Ovary (tissue), 9 donors: ENCODE results near the gene S100A13. TPM values are rescaled to one million over a fixed set of nuclear protein-coding genes. Genes with fewer than 3 reads are reported as not detected.

Experiments
- DNase-seq, 5 donors: peaks; one replicate each; pipeline ENCODE4 v3.0.0-alpha.2; 2019 to 2020
- H3K27ac ChIP-seq, 2 donors: fragments of 200-600 bp; one replicate each; pipeline versions ENCODE4 v1.5.1 to v1.8.0; 2019 to 2022
- H3K27me3 ChIP-seq: fragments of 200-600 bp; one replicate; pipeline ENCODE4 v1.8.0; 2022
- H3K36me3 ChIP-seq: fragments of 200-600 bp; sonication (generic); one replicate; pipeline ENCODE4 v1.5.1; 2019
- H3K4me1 ChIP-seq: one replicate; pipeline ENCODE4 v1.8.1; 2013; ENCODE audit warnings: mild to moderate bottlenecking, moderate library complexity; ENCODE audit not compliant: insufficient read depth
- H3K4me3 ChIP-seq: fragments of 200-600 bp; sonication (generic); one replicate; pipeline ENCODE4 v1.5.1; 2017
- H3K9me3 ChIP-seq, 2 donors: fragments of 200-600 bp in 1 of 2; sonication (generic) in 1 of 2; one replicate each; pipeline versions ENCODE4 v1.5.1 to v1.8.1; 2013 to 2019; ENCODE audit warnings: mild to moderate bottlenecking in 1 of 2, moderate library complexity in 1 of 2
- EP300 ChIP-seq: sonication (generic); formaldehyde crosslinking; IDR thresholded peaks from one replicate; pipeline ENCODE4 v1.6.1; 2017; ENCODE audit warnings: antibody characterized with exemption
- POLR2A ChIP-seq: fragments of 450-650 bp; IDR thresholded peaks from one replicate; pipeline ENCODE4 v1.6.1; 2017; ENCODE audit warnings: antibody characterized with exemption, mild to moderate bottlenecking, moderate library complexity
- WGBS, 3 donors: extraction: QIAGEN DNeasy Blood & Tissue Kit in 1 of 3; methylation state at CpG; one replicate each; pipeline versions ENCODE4 v1.1.5 to v1.1.7; 2013 to 2017; 5-methylcytosine and 5-hydroxymethylcytosine counted together
- intact Hi-C, 4 donors: fragments of 100-400 bp; cut with DNase I; formaldehyde crosslinking; loops; one replicate each; pipeline versions ENCODE4 v1.11.0 to v1.15.1; 2022 to 2023
- polyA plus RNA-seq, 2 donors: library from polyadenylated mRNA; stranded (reverse); fragments of 200-250 nt in 1 of 2; fragments of 350-450 nt in 1 of 2; fragmentation: Illumina TruSeq in 1 of 2; extraction: RNeasy Lipid Tissue Mini Kit (QIAGEN cat#74804) in 1 of 2; gene quantifications; one replicate each; pipeline ENCODE4 v1.2.3, GENCODE V29; 2013 to 2014
- total RNA-seq, 7 donors: library from RNA; depleted of rRNA in 2 of 7; stranded (reverse); fragments of >200 nt in 2 of 7; fragmentation: NEBNext Ultra II Directional in 3 of 7; extraction: Animal tissue kit (Norgen Biotek cat#: 25700) in 3 of 7; gene quantifications; one replicate each; pipeline versions ENCODE4 v1.1.0 to v1.2.4, GENCODE V29; 2016 to 2023
- TF ChIP-seq, protein P1 (sequence below), 3 donors: fragments of 450-650 bp in 2 of 3; fragments of 200-600 bp in 1 of 3; IDR thresholded peaks; one replicate each; pipeline versions ENCODE4 v1.5.1 to v1.8.0; 2016 to 2022; ENCODE audit warnings: antibody characterized with exemption in 3 of 3, mild to moderate bottlenecking in 1 of 3
- donor health status: DM: no; HTN: no; CAD: no; lungs with moderate emphysema.
- donor health status: DM: no; HTN: no; CAD: no.
- donor health status: Bipolar disorder and iron deficiency.
- donor health status: DM: yes; HTN: yes; CAD: no.
- donor health status: DM: no; HTN: no; CAD: no.
- donor health status: DM: yes; HTN: yes; CAD: no.

Gene S100A13
- total and polyA plus RNA-seq, 9 donors, result 73.2 to 560 (median 125) TPM

DNA sequence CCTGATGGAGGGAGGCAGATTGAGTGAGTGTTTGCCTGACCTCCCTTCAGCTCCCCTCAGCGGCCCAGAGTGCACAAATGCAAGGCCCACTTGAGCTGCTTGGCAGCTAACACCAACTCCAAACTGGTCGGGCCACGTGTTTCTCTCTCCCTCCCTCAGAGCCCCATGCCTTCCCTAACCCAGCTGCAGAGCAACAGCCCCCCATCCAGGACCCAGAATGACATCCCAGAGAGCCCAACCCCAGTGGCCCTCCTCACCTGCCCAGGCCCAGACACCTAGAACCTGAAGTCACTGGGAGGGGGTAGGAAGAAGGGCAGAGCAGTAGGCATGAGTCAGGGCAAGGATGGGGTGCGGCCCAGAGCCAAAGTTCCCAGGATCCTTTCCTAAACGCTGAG, 10.4 kb downstream of the S100A13 start:
- Histone ChIP-seq H3K4me3 (no peak overlapping the region), H3K4me1 (peaks cover 11% of the 10 kb centered on the region), H3K9me3 (no peaks in the 10 kb centered on the region), H3K27ac (no peak overlapping the region), H3K36me3 (no peaks in the 10 kb centered on the region), H3K27me3 (no peaks in the 10 kb centered on the region)
- TF ChIP-seq, protein P1, sequence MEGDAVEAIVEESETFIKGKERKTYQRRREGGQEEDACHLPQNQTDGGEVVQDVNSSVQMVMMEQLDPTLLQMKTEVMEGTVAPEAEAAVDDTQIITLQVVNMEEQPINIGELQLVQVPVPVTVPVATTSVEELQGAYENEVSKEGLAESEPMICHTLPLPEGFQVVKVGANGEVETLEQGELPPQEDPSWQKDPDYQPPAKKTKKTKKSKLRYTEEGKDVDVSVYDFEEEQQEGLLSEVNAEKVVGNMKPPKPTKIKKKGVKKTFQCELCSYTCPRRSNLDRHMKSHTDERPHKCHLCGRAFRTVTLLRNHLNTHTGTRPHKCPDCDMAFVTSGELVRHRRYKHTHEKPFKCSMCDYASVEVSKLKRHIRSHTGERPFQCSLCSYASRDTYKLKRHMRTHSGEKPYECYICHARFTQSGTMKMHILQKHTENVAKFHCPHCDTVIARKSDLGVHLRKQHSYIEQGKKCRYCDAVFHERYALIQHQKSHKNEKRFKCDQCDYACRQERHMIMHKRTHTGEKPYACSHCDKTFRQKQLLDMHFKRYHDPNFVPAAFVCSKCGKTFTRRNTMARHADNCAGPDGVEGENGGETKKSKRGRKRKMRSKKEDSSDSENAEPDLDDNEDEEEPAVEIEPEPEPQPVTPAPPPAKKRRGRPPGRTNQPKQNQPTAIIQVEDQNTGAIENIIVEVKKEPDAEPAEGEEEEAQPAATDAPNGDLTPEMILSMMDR (IDR thresholded peaks at IDR 0.05), result no peak
- TF ChIP-seq EP300, result no peak
- TF ChIP-seq POLR2A, result no peak
- no peak for DNase-seq
- 63 to 76% (median 65%) methylated on average over 5 of the region's 5 CpGs for WGBS, 3 donors
- intact Hi-C loops, result loop anchor here in 1 of 4 donors (5.0 kb wide), 1 partner anchor 35 kb away; no protein-coding TSS in a partner anchor

DNA sequence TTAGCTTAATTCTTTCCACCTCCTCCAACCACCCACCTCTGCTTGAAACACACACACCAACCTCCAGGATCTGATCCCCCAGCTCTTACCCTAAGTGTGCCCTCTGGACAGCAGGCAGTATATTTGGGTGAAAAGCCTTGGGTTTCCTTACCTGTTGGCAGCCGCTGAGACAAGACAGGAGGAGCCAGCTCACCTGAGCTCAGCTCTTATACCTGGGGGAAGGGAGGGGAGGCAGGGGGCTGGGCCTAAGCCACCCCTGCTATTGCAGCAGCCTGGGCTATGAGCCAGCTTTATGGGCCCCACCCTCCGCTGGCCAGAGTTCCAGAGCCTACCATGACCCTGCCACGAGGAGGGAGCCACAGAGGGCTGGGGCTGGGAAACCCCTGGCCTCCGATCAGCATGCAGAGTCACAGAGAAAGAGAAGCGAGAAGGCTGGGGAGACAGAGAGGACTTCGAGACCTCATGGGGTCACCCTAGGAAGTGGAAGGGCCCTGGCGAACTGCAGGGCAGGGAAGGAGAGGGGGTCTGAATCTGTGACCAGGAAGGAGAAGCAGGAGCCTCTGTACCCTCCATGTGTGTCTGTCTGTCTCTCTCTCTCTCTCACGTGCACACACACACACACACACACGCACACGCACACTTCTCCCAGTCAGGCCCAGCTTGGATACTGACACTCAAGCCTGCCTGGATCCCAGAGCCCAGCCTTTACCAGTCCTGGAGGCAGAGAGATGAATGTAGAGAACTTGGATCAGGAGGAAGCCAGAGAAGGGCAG, 11.0 kb downstream of the S100A13 start, which contains the start of gene S100A14:
Gene S100A14 (minus strand): TSS at position 182 of the 773 bp plus-strand sequence. CDS start 467 bp downstream, outside the sequence.
- TF ChIP-seq POLR2A, result no peak
- TF ChIP-seq, protein P1 (IDR thresholded peaks at IDR 0.05), result no peak
- no peak for TF ChIP-seq EP300
- Histone ChIP-seq H3K4me3 (no peak within 1 kb of the TSS), H3K27me3 (no peaks in the 10 kb centered on the region), H3K27ac (no peak within 1 kb of the TSS), H3K4me1 (peaks cover 11% of the 10 kb centered on the region), H3K9me3 (no peaks in the 10 kb centered on the region), H3K36me3 (no peaks in the 10 kb centered on the region)
- 74 to 79% (median 79%) methylated on average over 9 to 10 of the region's 10 CpGs for WGBS, 3 donors
- peak in 2 of 5 donors; percentile 57 to 63 for DNase-seq
- intact Hi-C loops, result loop anchor here in 1 of 4 donors (5.0 kb wide), 1 partner anchor 34 kb away; no protein-coding TSS in a partner anchor

DNA sequence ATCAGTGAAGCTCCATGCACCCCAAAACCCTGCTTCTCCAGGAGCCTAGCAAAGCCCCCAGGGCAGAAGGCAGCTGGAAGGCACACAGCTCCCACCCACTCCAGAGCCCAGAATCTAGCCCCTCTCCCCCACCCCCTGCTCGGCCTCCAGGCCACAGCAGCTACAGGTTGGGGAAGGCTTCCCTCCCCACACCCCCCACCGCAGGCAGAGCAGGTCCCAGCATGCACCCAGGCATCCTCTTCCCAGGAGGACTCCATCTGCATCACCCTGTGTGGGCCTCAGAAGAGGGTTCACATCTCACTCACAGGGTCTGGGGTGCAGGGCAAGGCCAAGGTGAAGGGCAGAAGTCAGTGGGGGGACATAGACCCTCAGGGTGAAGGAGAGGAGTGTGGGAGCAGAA, 11.9 kb downstream of the S100A13 start:
- H3K27me3 ChIP-seq, result no peaks in the 10 kb centered on the region
- no peaks in the 10 kb centered on the region for H3K36me3 ChIP-seq
- no peaks in the 10 kb centered on the region for H3K9me3 ChIP-seq
- no peak overlapping the region for H3K4me3 ChIP-seq
- 83 to 100% (median 88%) methylated on average over 1 to 2 of the region's 2 CpGs for WGBS, 3 donors
- peaks cover 16% of the 10 kb centered on the region for H3K4me1 ChIP-seq
- TF ChIP-seq, protein P1 (IDR thresholded peaks at IDR 0.05), result no peak
- no peak for TF ChIP-seq POLR2A
- TF ChIP-seq EP300, result no peak
- intact Hi-C loops, result loop anchor here in 1 of 4 donors (5.0 kb wide), 1 partner anchor 33 kb away; no protein-coding TSS in a partner anchor
- DNase-seq, result no peak
- H3K27ac ChIP-seq, result no peak overlapping the region

DNA sequence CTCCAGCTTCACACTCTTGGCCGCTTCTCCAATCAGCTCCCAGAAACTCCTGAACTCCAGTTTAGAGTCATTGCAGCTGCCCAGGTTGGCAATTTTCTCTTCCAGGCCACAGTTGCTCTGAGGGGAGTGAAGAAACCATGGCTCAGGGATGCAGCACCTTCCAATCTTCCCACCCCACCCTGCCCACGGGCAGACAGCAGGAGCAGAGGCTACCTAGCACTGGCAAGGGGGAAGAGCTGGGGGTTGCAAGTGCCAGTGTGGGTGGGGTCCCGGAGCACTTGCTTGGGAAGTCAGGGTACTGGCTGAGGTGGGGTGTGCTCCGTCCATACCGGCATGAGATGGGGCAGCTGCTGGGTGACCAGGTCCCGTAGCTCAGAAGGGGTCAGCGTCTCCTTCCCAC, 12.4 kb downstream of the S100A13 start:
- Histone ChIP-seq H3K27ac (no peak overlapping the region), H3K4me3 (no peak overlapping the region), H3K4me1 (peaks cover 21% of the 10 kb centered on the region), H3K27me3 (no peaks in the 10 kb centered on the region), H3K9me3 (no peaks in the 10 kb centered on the region), H3K36me3 (no peaks in the 10 kb centered on the region)
- TF ChIP-seq EP300 (no peak), POLR2A (no peak)
- TF ChIP-seq, protein P1 (IDR thresholded peaks at IDR 0.05), result no peak
- DNase-seq, result no peak
- 87 to 88% (median 88%) methylated on average over 7 of the region's 7 CpGs for WGBS, 3 donors
- intact Hi-C loops, result loop anchor here in 1 of 4 donors (5.0 kb wide), 1 partner anchor 33 kb away; no protein-coding TSS in a partner anchor
